Right lobe of liver (tissue), 4 donors: ENCODE results near the gene SUPT4H1.

Experiments
- CTCF ChIP-seq, 4 donors: fragments of 200-600 bp in 3 of 4; fragments of 450-650 bp in 1 of 4; IDR thresholded peaks; one replicate each; pipeline versions ENCODE4 v1.5.1 to v1.8.0; 2016 to 2022; ENCODE audit warnings: antibody characterized with exemption in 4 of 4, mild to moderate bottlenecking in 2 of 4
- POLR2A ChIP-seq: fragments of 450-650 bp; IDR thresholded peaks from one replicate; pipeline ENCODE4 v1.6.1; 2017; ENCODE audit warnings: antibody characterized with exemption, mild to moderate bottlenecking
- donor health status: DM: no; HTN: no; CAD: no.
- donor health status: DM: no; HTN: no; CAD: no.
- donor health status: DM: no; HTN: yes; CAD: no.

- no peak for TF ChIP-seq POLR2A
- no peak for TF ChIP-seq CTCF (IDR thresholded peaks at IDR 0.05)
Observed at GRCh38 chr17:58364270-58364942, 12.4 kb upstream of the SUPT4H1 start.
